Lower lobe of right lung (tissue), 2 donors: ENCODE results near the gene JMJD8. TPM values are rescaled to one million over a fixed set of nuclear protein-coding genes. Genes with fewer than 3 reads are reported as not detected.

Experiments used
- ATAC-seq, 2 donors: fragments of 200-7000 bp; cut with Tn5 transposase; one replicate each; pipeline ENCODE4 v1.9.1; 2020 to 2022; ENCODE audit warnings: mild to moderate bottlenecking in 2 of 2, moderate library complexity in 2 of 2
- DNase-seq: peaks from one replicate; pipeline ENCODE4 v3.0.0-alpha.2; 2020
- H3K27ac ChIP-seq: fragments of 200-600 bp; one replicate; pipeline ENCODE4 v1.8.0; 2022
- H3K27me3 ChIP-seq: fragments of 200-600 bp; one replicate; pipeline ENCODE4 v1.8.0; 2022; ENCODE audit warnings: low read depth
- H3K36me3 ChIP-seq: fragments of 200-600 bp; one replicate; pipeline ENCODE4 v1.8.0; 2022; ENCODE audit warnings: mild to moderate bottlenecking
- H3K4me1 ChIP-seq: fragments of 200-600 bp; one replicate; pipeline ENCODE4 v1.8.0; 2022
- H3K4me3 ChIP-seq: fragments of 200-600 bp; one replicate; pipeline ENCODE4 v1.8.0; 2022; ENCODE audit warnings: mild to moderate bottlenecking
- H3K9me3 ChIP-seq: fragments of 200-600 bp; one replicate; pipeline ENCODE4 v1.8.0; 2022
- intact Hi-C: fragments of 100-400 bp; cut with DNase I; formaldehyde crosslinking; loops from one replicate; pipeline ENCODE4 v1.11.0; 2022
- total RNA-seq: library from RNA; stranded (reverse); fragmentation: NEBNext Ultra II Directional; extraction: Animal tissue kit (Norgen Biotek cat#: 25700); gene quantifications from one replicate; pipeline ENCODE4 v1.2.1, GENCODE V29; 2021
- TF ChIP-seq, protein P1 (sequence below): fragments of 200-600 bp; IDR thresholded peaks from one replicate; pipeline ENCODE4 v1.8.0; 2022; ENCODE audit warnings: antibody characterized with exemption, mild to moderate bottlenecking
- donor health status: DM: no; HTN: yes; CAD: no; lungs with severe emphysema.

Gene JMJD8
- total RNA-seq, 1 donor from 2014 or later = 43.2 TPM

DNA sequence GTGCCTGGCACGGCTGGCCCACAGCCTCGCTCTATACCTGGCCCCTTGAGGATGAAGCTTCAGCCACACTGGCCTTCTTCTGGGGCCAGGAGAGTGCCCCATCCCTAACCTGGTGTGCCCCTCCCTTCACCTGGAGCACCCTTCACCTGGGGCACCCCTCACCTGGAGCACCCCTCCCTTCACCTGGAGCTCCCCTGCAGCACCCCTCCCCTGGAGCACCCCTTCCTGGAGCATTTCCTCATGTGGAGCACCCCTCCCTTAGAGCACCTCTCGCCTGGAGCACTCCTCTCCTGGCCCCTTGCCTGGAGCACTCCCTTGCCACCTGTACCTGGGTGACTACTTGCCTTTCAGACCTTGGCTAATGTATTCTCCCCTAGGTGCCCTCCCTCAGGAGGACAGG lies 23.9 kb upstream of the JMJD8 start:
- no peak overlapping the region for H3K27ac ChIP-seq
- H3K9me3 ChIP-seq = no peaks in the 10 kb centered on the region
- no peak for ATAC-seq
- H3K27me3 ChIP-seq = peaks cover 84% of the 10 kb centered on the region
- TF ChIP-seq, protein P1, sequence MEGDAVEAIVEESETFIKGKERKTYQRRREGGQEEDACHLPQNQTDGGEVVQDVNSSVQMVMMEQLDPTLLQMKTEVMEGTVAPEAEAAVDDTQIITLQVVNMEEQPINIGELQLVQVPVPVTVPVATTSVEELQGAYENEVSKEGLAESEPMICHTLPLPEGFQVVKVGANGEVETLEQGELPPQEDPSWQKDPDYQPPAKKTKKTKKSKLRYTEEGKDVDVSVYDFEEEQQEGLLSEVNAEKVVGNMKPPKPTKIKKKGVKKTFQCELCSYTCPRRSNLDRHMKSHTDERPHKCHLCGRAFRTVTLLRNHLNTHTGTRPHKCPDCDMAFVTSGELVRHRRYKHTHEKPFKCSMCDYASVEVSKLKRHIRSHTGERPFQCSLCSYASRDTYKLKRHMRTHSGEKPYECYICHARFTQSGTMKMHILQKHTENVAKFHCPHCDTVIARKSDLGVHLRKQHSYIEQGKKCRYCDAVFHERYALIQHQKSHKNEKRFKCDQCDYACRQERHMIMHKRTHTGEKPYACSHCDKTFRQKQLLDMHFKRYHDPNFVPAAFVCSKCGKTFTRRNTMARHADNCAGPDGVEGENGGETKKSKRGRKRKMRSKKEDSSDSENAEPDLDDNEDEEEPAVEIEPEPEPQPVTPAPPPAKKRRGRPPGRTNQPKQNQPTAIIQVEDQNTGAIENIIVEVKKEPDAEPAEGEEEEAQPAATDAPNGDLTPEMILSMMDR = no peak
- no peak overlapping the region for H3K4me3 ChIP-seq
- H3K4me1 ChIP-seq = peaks cover 5% of the 10 kb centered on the region
- intact Hi-C loops = no loop called here
- DNase-seq = no peak
- no peaks in the 10 kb centered on the region for H3K36me3 ChIP-seq

DNA sequence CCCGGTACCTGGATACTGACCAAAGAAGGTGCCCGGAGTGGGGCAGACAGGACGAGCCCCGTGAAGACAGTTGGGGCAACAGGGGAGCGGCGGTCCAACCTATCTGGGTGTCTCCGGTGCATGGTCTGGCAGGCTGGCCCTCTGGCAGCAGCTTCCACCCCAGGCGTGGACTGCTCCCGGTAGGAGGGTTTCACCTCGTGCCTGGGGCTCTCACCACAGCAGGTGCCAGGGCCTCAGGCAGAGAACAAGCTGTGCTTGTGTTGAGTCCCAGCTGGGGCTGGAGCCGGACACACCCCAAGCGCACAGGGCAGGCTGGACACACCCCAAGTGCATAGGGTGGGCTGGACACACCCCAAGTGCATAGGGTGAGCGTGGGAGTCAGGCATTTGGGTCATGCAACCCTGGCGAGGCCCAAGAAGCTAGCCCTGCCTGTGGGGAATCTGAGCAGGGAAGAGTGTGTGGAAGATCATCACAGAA lies 23.0 kb upstream of the JMJD8 start:
- intact Hi-C loops = no loop called here
- Histone ChIP-seq H3K27me3 (peaks cover 91% of the 10 kb centered on the region), H3K4me3 (no peak overlapping the region), H3K4me1 (peaks cover 5% of the 10 kb centered on the region), H3K36me3 (no peaks in the 10 kb centered on the region), H3K27ac (no peak overlapping the region), H3K9me3 (no peaks in the 10 kb centered on the region)
- TF ChIP-seq, protein P1 = no peak
- ATAC-seq (no peak), DNase-seq (no peak)

DNA sequence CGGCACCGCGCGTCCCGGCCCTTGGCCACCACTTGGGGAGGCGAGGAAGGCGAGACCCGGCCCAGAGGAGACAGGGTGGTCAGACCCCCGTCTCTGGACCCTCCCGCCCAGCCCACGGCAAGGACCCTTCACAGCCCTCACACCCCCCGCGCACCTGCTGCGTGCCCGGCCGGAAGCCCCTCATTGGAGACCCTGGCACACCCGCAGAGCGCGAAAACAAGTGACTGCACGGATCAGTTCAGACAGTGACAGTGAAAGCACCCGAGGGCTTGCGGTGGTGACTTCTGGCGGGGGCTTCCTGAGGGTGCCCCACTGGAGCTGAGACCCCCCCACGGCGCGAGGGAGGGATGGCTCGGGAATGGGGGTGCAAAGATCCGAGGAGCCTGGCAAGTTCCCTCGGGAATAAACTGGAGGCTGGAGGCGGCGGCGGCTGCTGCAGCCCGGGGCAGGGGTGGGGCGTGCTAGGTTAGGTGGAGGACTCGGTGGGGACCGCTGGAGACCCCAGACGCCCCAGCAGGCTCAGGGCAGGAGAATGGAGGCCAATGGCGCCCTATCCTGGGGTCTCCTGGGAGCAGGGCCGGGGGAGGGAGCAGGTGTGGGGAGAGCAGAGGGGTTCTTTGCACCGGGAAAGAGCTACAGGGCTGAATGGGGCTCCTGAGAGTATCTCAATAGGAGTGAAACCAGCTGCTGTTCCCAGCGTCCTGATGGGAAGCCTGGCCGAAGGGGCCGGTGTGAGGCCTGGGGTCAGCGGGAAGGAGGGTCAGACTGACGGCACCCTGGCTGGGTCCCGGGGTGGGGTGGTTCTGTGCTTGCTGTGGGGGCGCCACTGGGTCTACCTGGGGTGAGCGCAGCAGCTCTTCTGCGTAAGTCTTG lies 22.3 kb upstream of the JMJD8 start:
- H3K4me1 ChIP-seq = peaks cover 5% of the 10 kb centered on the region
- no peak for ATAC-seq
- no peak for DNase-seq
- intact Hi-C loops = no loop called here
- TF ChIP-seq, protein P1 = no peak
- H3K9me3 ChIP-seq = no peaks in the 10 kb centered on the region
- peaks cover 91% of the 10 kb centered on the region for H3K27me3 ChIP-seq
- H3K27ac ChIP-seq = no peak overlapping the region
- no peaks in the 10 kb centered on the region for H3K36me3 ChIP-seq
- no peak overlapping the region for H3K4me3 ChIP-seq

DNA sequence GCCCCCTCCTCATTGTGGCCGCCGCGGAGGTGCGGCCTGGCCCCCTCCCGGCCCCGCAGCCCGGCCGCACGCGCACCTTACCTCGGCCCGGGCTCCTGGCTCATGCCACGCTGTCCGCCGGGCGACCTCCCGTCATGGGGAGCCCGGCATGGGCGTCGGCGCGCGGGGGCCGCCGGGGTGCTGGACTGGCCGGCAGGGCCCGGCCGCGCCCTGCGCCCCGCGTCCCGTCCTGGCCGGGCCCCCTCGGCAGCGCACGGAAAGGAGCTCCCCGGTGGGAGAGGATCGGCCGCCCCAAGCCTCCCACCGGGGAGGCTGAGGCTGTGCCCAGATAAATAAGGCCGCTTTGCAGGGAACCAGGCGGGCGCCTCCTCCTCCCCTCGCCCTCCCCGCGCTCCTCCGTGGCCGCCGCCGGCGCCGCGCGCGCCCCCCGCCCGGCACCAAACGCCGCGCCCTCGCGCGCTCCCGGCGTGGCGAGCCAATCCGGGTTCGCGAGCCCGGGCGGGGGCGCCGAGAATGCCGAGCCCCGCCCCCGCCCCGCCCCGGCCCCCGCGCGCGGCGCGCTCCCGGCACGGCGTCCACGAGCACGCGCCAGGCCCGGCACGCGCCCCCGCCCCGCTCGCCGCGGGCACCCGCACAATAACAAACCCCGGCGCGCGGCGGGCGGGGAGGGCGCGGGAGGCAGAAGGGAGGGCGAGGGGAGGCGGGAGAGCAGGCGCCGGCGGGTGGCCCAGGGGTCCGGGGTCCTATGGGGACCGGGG lies 21.5 kb upstream of the JMJD8 start, which contains the start of gene FBXL16:
Gene FBXL16, minus strand, starts transcription at position 371 of the 758 bp plus-strand sequence. CDS start 8,396 bp downstream, outside the sequence.
- intact Hi-C loops = no loop called here
- ATAC-seq = no peak
- Histone ChIP-seq H3K4me3 (no peak within 1 kb of the TSS), H3K9me3 (no peaks in the 10 kb centered on the region), H3K4me1 (peaks cover 11% of the 10 kb centered on the region), H3K27me3 (peaks cover 91% of the 10 kb centered on the region), H3K36me3 (no peaks in the 10 kb centered on the region), H3K27ac (no peak within 1 kb of the TSS)
- TF ChIP-seq, protein P1 = no peak
- DNase-seq = no peak

DNA sequence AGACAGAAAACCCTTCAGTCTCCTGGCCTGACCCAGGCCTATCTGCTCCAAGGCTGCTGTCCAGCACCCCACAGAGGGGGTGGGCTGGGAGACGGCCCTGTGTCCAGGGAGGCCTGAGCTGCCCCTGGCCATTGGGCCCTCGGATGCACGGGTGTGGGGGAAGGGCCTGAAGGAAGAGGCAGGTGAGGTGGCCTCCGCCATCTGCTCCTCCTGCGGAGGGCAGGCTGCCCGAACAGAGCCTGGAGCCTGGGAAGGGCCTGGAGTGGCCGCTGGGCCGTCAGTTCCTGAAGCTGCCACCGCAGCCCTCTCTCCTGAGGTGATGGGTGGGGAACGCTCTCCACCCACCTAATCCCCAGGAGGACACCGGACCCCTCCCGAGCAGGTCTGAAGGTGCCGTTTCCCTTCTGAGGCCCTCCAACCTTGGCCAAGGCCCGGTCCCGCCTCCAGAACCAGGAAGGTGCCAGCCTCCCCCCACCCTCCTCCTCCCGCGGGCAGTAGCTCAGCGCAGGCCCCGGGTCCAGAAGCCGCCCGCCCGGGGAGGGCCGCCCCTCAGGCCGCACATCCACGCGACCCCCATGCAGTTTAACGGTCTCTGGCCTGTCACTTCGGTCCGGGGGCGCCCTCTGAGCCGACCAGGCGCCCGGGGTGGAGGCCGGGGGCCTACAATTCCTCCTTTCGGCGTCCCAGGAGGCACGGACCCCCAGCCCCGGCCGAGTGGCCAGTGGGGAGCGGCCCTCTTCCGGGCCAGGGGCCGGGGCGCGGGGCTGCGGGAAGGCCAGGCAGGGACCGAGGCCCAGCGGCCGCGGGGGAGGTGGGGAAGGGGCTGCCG lies 20.6 kb upstream of the JMJD8 start:
- DNase-seq = no peak
- Histone ChIP-seq H3K27ac (no peak overlapping the region), H3K4me1 (peaks cover 11% of the 10 kb centered on the region), H3K36me3 (no peaks in the 10 kb centered on the region), H3K4me3 (no peak overlapping the region), H3K27me3 (peaks cover 91% of the 10 kb centered on the region), H3K9me3 (no peaks in the 10 kb centered on the region)
- intact Hi-C loops = no loop called here
- no peak for ATAC-seq
- TF ChIP-seq, protein P1 = no peak
